ENCODE results near the gene RPL39L.

Gene RPL39L

GRCh38 chr3:187098923-187099512 lies 40.3 kb downstream of the RPL39L start:
- TF ChIP-seq CTCF (IDR thresholded peaks at IDR 0.05), result no peak
- Histone ChIP-seq H3K27ac (no peak overlapping the region), H3K4me3 (no peak overlapping the region), H3K4me1 (peaks cover 0 to 37% (median 23%) of the 10 kb centered on the region in 4 donors), H3K27me3 (no peaks in the 10 kb centered on the region), H3K36me3 (no peaks in the 10 kb centered on the region), H3K9me3 (peaks cover 0 to 8% (median 0%) of the 10 kb centered on the region in 3 donors)
- DNase-seq, result no peak
- intact Hi-C loops (cut with DNase I; ENCODE audit: low total_unique reads), result no loop called here

GRCh38 chr3:187093320-187093719 lies 46.0 kb downstream of the RPL39L start:
- H3K27me3 ChIP-seq, result no peaks in the 10 kb centered on the region
- no peak overlapping the region for H3K27ac ChIP-seq
- no peak overlapping the region for H3K4me3 ChIP-seq
- peaks cover 0 to 8% (median 0%) of the 10 kb centered on the region in 3 donors for H3K9me3 ChIP-seq
- peaks cover 0 to 12% (median 2%) of the 10 kb centered on the region in 4 donors for H3K4me1 ChIP-seq
- intact Hi-C loops (cut with DNase I; ENCODE audit: low total_unique reads), result no loop called here
- H3K36me3 ChIP-seq, result no peaks in the 10 kb centered on the region
- TF ChIP-seq CTCF (IDR thresholded peaks at IDR 0.05), result no peak
- no peak for DNase-seq

GRCh38 chr3:187088701-187089100 lies 50.6 kb downstream of the RPL39L start:
- no peak overlapping the region for H3K4me3 ChIP-seq
- peak overlapping the region in 1 of 2 donors; percentile 45 for H3K27ac ChIP-seq
- no peaks in the 10 kb centered on the region for H3K9me3 ChIP-seq
- H3K27me3 ChIP-seq, result no peaks in the 10 kb centered on the region
- H3K4me1 ChIP-seq, result peaks cover 0 to 32% (median 17%) of the 10 kb centered on the region in 4 donors
- no peaks in the 10 kb centered on the region for H3K36me3 ChIP-seq
- DNase-seq, result no peak
- intact Hi-C loops (cut with DNase I; ENCODE audit: low total_unique reads), result no loop called here
- no peak for TF ChIP-seq CTCF (IDR thresholded peaks at IDR 0.05)

GRCh38 chr3:187086831-187087230 lies 52.5 kb downstream of the RPL39L start:
- TF ChIP-seq CTCF (IDR thresholded peaks at IDR 0.05), result no peak
- no peaks in the 10 kb centered on the region for H3K9me3 ChIP-seq
- no peaks in the 10 kb centered on the region for H3K27me3 ChIP-seq
- H3K4me1 ChIP-seq, result peaks cover 0 to 32% (median 17%) of the 10 kb centered on the region in 4 donors
- H3K36me3 ChIP-seq, result no peaks in the 10 kb centered on the region
- intact Hi-C loops (cut with DNase I; ENCODE audit: low total_unique reads), result no loop called here
- H3K4me3 ChIP-seq, result no peak overlapping the region
- DNase-seq, result no peak
- H3K27ac ChIP-seq, result no peak overlapping the region

GRCh38 chr3:187085933-187086332 lies 53.4 kb downstream of the RPL39L start:
- DNase-seq, result no peak
- H3K36me3 ChIP-seq, result no peaks in the 10 kb centered on the region
- peak overlapping the region; percentile 56 to 63 for H3K27ac ChIP-seq
- intact Hi-C loops (cut with DNase I; ENCODE audit: low total_unique reads), result no loop called here
- peaks cover 0 to 32% (median 17%) of the 10 kb centered on the region in 4 donors for H3K4me1 ChIP-seq
- no peaks in the 10 kb centered on the region for H3K9me3 ChIP-seq
- no peak overlapping the region for H3K4me3 ChIP-seq
- H3K27me3 ChIP-seq, result no peaks in the 10 kb centered on the region
- no peak for TF ChIP-seq CTCF (IDR thresholded peaks at IDR 0.05)

Data from tibial artery (tissue), 4 donors.